Measurements from ENCODE around the gene RNASEH2B.

Gene RNASEH2B

GRCh38 chr13:51000061-51000460, 90.5 kb downstream of the RNASEH2B start:
- DNase-seq: no peak

GRCh38 chr13:51000571-51001260, 91.1 kb downstream of the RNASEH2B start:
- DNase-seq: no peak

GRCh38 chr13:51001335-51001734, 91.7 kb downstream of the RNASEH2B start:
- no peak for DNase-seq

GRCh38 chr13:51002736-51003135, 93.1 kb downstream of the RNASEH2B start:
- DNase-seq: no peak

- no peak for DNase-seq
Observed at GRCh38 chr13:51003642-51004041, 94.1 kb downstream of the RNASEH2B start.

- no peak for DNase-seq
Observed at GRCh38 chr13:51004111-51004865, 94.7 kb downstream of the RNASEH2B start.

- DNase-seq: no peak
Observed at GRCh38 chr13:51004918-51005460, 95.4 kb downstream of the RNASEH2B start.

- DNase-seq: no peak
Observed at GRCh38 chr13:51005566-51005965, 96.0 kb downstream of the RNASEH2B start.

Measured in KG1 (cell line).